ENCODE results near the gene ABCB8.

Gene ABCB8

GRCh38 chr7:151058781-151059366 lies 30.6 kb downstream of the ABCB8 start:
- Histone ChIP-seq H3K9me3 (ENCODE audit: control insufficient read depth, insufficient read depth, low read depth, low read length) (no peaks in the 10 kb centered on the region), H3K36me3 (ENCODE audit: control insufficient read depth in 2 of 2, insufficient read depth in 1 of 2, low read length in 2 of 2) (peaks cover 0 to 41% of the 10 kb centered on the region in 2 experiments; a peak in 1 of 3 replicates), H3K27ac (ENCODE audit: extremely low read depth, low read depth, low read length) (peak overlapping the region; percentile 48; the same call in 1 of the 2 replicates), H3K4me1 (ENCODE audit: control insufficient read depth, insufficient read depth, low read length) (no peaks in the 10 kb centered on the region; the same call in 1 of the 2 replicates), H3K4me3 (ENCODE audit: low read depth, low read length) (peak overlapping the region; percentile 71)
- TF ChIP-seq ZNF394 (tag by site-specific recombination; IDR thresholded peaks at IDR 0.05; ENCODE audit: borderline replicate concordance): 0 out of 2 replicates have a peak, but pooled peaks have one; percentile 29
- no peak for TF ChIP-seq KLF1 (tag by site-specific recombination; IDR thresholded peaks at IDR 0.05)
- peak; percentile 36 for TF ChIP-seq ZNF600 (tag by site-specific recombination; IDR thresholded peaks at IDR 0.05)
- TF ChIP-seq, protein P1, sequence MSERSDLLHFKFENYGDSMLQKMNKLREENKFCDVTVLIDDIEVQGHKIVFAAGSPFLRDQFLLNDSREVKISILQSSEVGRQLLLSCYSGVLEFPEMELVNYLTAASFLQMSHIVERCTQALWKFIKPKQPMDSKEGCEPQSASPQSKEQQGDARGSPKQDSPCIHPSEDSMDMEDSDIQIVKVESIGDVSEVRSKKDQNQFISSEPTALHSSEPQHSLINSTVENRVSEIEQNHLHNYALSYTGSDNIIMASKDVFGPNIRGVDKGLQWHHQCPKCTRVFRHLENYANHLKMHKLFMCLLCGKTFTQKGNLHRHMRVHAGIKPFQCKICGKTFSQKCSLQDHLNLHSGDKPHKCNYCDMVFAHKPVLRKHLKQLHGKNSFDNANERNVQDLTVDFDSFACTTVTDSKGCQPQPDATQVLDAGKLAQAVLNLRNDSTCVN (tag by site-specific recombination; optimal IDR thresholded peaks at IDR 0.05): no peak
- TF ChIP-seq ZBTB10 (tag by site-specific recombination; IDR thresholded peaks at IDR 0.05): peak; percentile 15; the same call in 1 of the 2 replicates
- TF ChIP-seq, protein P2, sequence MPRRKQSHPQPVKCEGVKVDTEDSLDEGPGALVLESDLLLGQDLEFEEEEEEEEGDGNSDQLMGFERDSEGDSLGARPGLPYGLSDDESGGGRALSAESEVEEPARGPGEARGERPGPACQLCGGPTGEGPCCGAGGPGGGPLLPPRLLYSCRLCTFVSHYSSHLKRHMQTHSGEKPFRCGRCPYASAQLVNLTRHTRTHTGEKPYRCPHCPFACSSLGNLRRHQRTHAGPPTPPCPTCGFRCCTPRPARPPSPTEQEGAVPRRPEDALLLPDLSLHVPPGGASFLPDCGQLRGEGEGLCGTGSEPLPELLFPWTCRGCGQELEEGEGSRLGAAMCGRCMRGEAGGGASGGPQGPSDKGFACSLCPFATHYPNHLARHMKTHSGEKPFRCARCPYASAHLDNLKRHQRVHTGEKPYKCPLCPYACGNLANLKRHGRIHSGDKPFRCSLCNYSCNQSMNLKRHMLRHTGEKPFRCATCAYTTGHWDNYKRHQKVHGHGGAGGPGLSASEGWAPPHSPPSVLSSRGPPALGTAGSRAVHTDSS (tag by site-specific recombination; IDR thresholded peaks at IDR 0.05): no peak
- TF ChIP-seq ZNF837 (tag by site-specific recombination; IDR thresholded peaks at IDR 0.05): no peak
- TF ChIP-seq GLIS2 (tag by site-specific recombination; IDR thresholded peaks at IDR 0.05): peak; percentile 12; the same call in 1 of the 2 replicates
- TF ChIP-seq ZNF777 (tag by site-specific recombination; IDR thresholded peaks at IDR 0.05; ENCODE audit: borderline replicate concordance): 0 out of 2 replicates have a peak, but pooled peaks have one; percentile 14
- ChIA-PET POLR2A (interaction anchor here (0.5 to 3.4 kb wide), 8 partner anchors 15 to 168 kb away, joined by 3 to 13 read pairs (median 6); partner anchors contain the start of genes ABCB8, ABCF2 and FASTK), CTCF (interaction anchor here (0.8 to 1.9 kb wide), 3 partner anchors 26 to 46 kb away, joined by 3 to 4 read pairs (median 4); no protein-coding TSS in a partner anchor)

DNA sequence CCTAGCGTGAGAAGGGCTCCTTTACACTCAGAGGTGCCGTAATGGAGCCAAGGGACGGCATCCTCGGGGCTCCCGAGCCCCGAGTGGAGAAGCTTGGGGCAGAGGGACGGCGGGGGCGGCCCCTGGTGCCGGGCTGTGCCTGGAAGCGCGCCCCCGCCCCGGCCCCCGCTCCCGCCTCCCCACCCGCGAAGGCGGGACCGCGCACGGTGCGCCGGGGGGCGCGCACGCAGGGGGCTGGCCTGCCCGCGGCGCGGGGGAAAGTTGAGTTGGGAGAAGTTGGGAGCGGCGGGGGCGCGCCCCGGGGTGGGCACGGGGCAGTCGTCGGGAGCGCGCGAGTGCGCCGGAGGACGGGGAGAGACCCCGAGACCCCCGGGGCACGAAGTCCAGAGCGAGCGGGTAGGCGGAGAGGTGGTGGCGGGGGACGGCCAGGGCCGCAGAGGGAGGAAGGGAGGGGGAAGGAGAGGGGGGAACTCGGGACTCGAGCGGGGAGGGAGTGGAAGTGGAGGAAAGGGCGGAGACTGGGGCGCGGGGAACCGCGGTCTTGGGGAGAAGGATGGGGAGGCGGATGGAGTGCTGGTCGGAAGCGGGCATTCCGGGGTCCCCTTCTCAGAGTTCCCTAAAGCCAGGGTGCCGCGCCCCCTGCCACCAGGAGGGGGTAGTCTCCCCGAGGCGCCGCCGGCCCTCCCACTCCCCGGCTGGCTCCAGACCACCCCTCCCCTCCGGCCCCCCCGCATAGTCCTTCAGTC lies 31.3 kb downstream of the ABCB8 start, which contains the start of gene SLC4A2:
Gene SLC4A2, plus strand, starts transcription at position 223 of the 746 bp plus-strand sequence. CDS start 2,399 bp downstream, outside the sequence.
- Histone ChIP-seq H3K9me3 (ENCODE audit: control insufficient read depth, insufficient read depth, low read depth, low read length) (no peaks in the 10 kb centered on the region), H3K4me1 (ENCODE audit: control insufficient read depth, insufficient read depth, low read length) (no peaks in the 10 kb centered on the region; the same call in 1 of the 2 replicates), H3K4me3 (ENCODE audit: low read depth, low read length) (peak within 1 kb of the TSS; percentile 71), H3K36me3 (ENCODE audit: control insufficient read depth in 2 of 2, insufficient read depth in 1 of 2, low read length in 2 of 2) (peaks cover 0 to 40% of the 10 kb centered on the region in 2 experiments; a peak in 1 of 3 replicates), H3K27ac (ENCODE audit: extremely low read depth, low read depth, low read length) (peak within 1 kb of the TSS; percentile 48; the same call in 1 of the 2 replicates)
- ChIA-PET CTCF (interaction anchor here (0.7 to 1.9 kb wide), 6 partner anchors 22 to 51 kb away, joined by 3 to 5 read pairs (median 4); no protein-coding TSS in a partner anchor), POLR2A (interaction anchor here (0.6 to 3.4 kb wide), 5 partner anchors 17 to 31 kb away, joined by 4 to 13 read pairs (median 6); partner anchors contain the start of genes ABCB8 and FASTK)
- TF ChIP-seq GLIS1 (tag by site-specific recombination; IDR thresholded peaks at IDR 0.05) (no peak), ZNF24 (tag by site-specific recombination; IDR thresholded peaks at IDR 0.05) (peak; percentile 46; the same call in 1 of the 2 replicates), ZNF561 (tag by site-specific recombination; IDR thresholded peaks at IDR 0.05; ENCODE audit: borderline replicate concordance) (no peak), CTCF (tag by site-specific recombination; IDR thresholded peaks at IDR 0.05) (peak; percentile 67), ZNF19 (tag by site-specific recombination; IDR thresholded peaks at IDR 0.05; ENCODE audit: low read depth) (no peak), ZNF239 (tag by site-specific recombination; IDR thresholded peaks at IDR 0.05) (no peak), ZNF707 (tag by site-specific recombination; IDR thresholded peaks at IDR 0.05) (no peak), KLF8 (tag by site-specific recombination; IDR thresholded peaks at IDR 0.05) (peak; percentile 68), KLF10 (tag by site-specific recombination; IDR thresholded peaks at IDR 0.05) (peak; percentile 69; the same call in 1 of the 2 replicates), ZSCAN30 (tag by site-specific recombination; IDR thresholded peaks at IDR 0.05) (peak; percentile 43; the same call in 1 of the 2 replicates), ZNF18 (tag by site-specific recombination; IDR thresholded peaks at IDR 0.05) (no peak), ZNF391 (tag by site-specific recombination; IDR thresholded peaks at IDR 0.05; ENCODE audit: borderline replicate concordance, low read depth) (0 out of 2 replicates have a peak, but pooled peaks have one; percentile 16), ZNF660 (tag by site-specific recombination; IDR thresholded peaks at IDR 0.05) (no peak), ZSCAN23 (tag by site-specific recombination; IDR thresholded peaks at IDR 0.05) (no peak), ZNF184 (tag by site-specific recombination; IDR thresholded peaks at IDR 0.05) (no peak)

All from HEK293 (cell line).